ENCODE results near the gene CARD9.

CARD9 gene

DNA sequence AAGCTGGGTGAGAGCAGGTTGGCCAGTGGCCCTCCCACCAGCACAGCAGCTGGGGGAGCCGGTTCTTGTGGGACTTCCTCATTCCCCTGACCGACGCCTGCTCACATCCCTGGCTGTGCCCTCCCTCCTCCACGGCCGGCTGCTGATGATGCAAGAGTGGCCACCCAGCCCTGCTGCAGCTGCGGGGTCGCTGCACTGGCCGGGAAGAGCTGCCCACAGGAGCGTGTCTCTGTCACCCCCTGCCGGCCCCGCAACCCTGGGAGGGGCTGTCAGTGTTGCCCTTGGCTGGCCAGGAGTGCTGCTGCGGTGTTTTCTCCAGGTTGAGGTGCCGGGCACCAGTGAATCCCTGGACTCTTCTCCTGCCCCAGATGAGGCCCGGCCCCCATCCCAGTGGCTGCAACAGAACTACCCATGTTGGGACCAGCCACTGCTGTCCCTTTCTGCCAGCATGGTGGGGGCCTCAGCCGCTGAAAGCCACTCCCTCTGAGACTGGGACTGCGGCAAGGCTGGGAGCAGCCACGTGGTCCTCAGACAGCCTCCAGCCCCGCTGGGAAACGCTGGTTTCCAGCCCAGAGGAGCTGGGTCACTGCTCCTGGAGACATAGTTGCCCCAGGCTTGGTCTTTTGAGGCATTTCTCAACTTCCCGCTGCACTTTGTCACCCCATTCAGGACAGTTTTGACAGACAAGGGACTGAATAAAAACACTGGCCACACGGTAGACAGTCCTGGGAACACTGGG lies 739 bp downstream of the CARD9 start (continued):
- TF ChIP-seq, protein P1, sequence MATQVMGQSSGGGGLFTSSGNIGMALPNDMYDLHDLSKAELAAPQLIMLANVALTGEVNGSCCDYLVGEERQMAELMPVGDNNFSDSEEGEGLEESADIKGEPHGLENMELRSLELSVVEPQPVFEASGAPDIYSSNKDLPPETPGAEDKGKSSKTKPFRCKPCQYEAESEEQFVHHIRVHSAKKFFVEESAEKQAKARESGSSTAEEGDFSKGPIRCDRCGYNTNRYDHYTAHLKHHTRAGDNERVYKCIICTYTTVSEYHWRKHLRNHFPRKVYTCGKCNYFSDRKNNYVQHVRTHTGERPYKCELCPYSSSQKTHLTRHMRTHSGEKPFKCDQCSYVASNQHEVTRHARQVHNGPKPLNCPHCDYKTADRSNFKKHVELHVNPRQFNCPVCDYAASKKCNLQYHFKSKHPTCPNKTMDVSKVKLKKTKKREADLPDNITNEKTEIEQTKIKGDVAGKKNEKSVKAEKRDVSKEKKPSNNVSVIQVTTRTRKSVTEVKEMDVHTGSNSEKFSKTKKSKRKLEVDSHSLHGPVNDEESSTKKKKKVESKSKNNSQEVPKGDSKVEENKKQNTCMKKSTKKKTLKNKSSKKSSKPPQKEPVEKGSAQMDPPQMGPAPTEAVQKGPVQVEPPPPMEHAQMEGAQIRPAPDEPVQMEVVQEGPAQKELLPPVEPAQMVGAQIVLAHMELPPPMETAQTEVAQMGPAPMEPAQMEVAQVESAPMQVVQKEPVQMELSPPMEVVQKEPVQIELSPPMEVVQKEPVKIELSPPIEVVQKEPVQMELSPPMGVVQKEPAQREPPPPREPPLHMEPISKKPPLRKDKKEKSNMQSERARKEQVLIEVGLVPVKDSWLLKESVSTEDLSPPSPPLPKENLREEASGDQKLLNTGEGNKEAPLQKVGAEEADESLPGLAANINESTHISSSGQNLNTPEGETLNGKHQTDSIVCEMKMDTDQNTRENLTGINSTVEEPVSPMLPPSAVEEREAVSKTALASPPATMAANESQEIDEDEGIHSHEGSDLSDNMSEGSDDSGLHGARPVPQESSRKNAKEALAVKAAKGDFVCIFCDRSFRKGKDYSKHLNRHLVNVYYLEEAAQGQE (tag by site-specific recombination; IDR thresholded peaks at IDR 0.05): no peak
- TF ChIP-seq ZBTB21 (tag by site-specific recombination; IDR thresholded peaks at IDR 0.05) (no peak), SCRT2 (tag by site-specific recombination; IDR thresholded peaks at IDR 0.05) (no peak), ZNF140 (tag by site-specific recombination; IDR thresholded peaks at IDR 0.05) (no peak), ZIC2 (tag by site-specific recombination; IDR thresholded peaks at IDR 0.05) (peak; percentile 47), ZNF169 (tag by site-specific recombination; IDR thresholded peaks at IDR 0.05) (no peak), ZNF350 (tag by site-specific recombination; IDR thresholded peaks at IDR 0.05) (no peak), KLF9 (tag by site-specific recombination; IDR thresholded peaks at IDR 0.05; ENCODE audit: low read depth) (no peak), ZBTB8A (tag by site-specific recombination; IDR thresholded peaks at IDR 0.05) (no peak), ZNF138 (tag by site-specific recombination; IDR thresholded peaks at IDR 0.05; ENCODE audit: borderline replicate concordance) (no peak), ZNF155 (tag by site-specific recombination; IDR thresholded peaks at IDR 0.05) (no peak), ZNF121 (tag by site-specific recombination; IDR thresholded peaks at IDR 0.05) (peak; percentile 96), GLIS2 (tag by site-specific recombination; IDR thresholded peaks at IDR 0.05) (peak; percentile 65), YY2 (tag by site-specific recombination; IDR thresholded peaks at IDR 0.05) (no peak), ZNF335 (tag by site-specific recombination; conservative IDR thresholded peaks at IDR 0.05) (peak; percentile 41; the same call in 1 of the 2 replicates), ZNF610 (tag by site-specific recombination; IDR thresholded peaks at IDR 0.05; ENCODE audit: borderline replicate concordance) (no peak)
- TF ChIP-seq, protein P2, sequence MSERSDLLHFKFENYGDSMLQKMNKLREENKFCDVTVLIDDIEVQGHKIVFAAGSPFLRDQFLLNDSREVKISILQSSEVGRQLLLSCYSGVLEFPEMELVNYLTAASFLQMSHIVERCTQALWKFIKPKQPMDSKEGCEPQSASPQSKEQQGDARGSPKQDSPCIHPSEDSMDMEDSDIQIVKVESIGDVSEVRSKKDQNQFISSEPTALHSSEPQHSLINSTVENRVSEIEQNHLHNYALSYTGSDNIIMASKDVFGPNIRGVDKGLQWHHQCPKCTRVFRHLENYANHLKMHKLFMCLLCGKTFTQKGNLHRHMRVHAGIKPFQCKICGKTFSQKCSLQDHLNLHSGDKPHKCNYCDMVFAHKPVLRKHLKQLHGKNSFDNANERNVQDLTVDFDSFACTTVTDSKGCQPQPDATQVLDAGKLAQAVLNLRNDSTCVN (tag by site-specific recombination; optimal IDR thresholded peaks at IDR 0.05): peak; percentile 0
- TF ChIP-seq, protein P3, sequence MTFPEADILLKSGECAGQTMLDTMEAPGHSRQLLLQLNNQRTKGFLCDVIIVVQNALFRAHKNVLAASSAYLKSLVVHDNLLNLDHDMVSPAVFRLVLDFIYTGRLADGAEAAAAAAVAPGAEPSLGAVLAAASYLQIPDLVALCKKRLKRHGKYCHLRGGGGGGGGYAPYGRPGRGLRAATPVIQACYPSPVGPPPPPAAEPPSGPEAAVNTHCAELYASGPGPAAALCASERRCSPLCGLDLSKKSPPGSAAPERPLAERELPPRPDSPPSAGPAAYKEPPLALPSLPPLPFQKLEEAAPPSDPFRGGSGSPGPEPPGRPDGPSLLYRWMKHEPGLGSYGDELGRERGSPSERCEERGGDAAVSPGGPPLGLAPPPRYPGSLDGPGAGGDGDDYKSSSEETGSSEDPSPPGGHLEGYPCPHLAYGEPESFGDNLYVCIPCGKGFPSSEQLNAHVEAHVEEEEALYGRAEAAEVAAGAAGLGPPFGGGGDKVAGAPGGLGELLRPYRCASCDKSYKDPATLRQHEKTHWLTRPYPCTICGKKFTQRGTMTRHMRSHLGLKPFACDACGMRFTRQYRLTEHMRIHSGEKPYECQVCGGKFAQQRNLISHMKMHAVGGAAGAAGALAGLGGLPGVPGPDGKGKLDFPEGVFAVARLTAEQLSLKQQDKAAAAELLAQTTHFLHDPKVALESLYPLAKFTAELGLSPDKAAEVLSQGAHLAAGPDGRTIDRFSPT (tag by site-specific recombination; IDR thresholded peaks at IDR 0.05): peak; percentile 21; the same call in 1 of the 2 replicates
- TF ChIP-seq, protein P4, sequence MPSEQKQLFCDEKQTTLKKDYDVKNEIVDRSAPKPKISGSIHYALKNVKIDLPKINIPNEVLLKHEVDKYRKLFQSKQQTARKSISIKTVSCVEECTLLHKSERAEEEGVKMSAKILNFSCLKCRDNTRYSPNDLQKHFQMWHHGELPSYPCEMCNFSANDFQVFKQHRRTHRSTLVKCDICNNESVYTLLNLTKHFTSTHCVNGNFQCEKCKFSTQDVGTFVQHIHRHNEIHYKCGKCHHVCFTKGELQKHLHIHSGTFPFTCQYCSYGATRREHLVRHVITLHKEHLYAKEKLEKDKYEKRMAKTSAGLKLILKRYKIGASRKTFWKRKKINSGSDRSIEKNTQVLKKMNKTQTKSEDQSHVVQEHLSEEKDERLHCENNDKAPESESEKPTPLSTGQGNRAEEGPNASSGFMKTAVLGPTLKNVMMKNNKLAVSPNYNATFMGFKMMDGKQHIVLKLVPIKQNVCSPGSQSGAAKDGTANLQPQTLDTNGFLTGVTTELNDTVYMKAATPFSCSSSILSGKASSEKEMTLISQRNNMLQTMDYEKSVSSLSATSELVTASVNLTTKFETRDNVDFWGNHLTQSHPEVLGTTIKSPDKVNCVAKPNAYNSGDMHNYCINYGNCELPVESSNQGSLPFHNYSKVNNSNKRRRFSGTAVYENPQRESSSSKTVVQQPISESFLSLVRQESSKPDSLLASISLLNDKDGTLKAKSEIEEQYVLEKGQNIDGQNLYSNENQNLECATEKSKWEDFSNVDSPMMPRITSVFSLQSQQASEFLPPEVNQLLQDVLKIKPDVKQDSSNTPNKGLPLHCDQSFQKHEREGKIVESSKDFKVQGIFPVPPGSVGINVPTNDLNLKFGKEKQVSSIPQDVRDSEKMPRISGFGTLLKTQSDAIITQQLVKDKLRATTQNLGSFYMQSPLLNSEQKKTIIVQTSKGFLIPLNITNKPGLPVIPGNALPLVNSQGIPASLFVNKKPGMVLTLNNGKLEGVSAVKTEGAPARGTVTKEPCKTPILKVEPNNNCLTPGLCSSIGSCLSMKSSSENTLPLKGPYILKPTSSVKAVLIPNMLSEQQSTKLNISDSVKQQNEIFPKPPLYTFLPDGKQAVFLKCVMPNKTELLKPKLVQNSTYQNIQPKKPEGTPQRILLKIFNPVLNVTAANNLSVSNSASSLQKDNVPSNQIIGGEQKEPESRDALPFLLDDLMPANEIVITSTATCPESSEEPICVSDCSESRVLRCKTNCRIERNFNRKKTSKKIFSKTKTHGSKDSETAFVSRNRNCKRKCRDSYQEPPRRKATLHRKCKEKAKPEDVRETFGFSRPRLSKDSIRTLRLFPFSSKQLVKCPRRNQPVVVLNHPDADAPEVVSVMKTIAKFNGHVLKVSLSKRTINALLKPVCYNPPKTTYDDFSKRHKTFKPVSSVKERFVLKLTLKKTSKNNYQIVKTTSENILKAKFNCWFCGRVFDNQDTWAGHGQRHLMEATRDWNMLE (tag by site-specific recombination; conservative IDR thresholded peaks at IDR 0.05; ENCODE audit: low read depth): no peak
- TF ChIP-seq, protein P5, sequence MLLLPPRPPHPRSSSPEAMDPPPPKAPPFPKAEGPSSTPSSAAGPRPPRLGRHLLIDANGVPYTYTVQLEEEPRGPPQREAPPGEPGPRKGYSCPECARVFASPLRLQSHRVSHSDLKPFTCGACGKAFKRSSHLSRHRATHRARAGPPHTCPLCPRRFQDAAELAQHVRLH (tag by site-specific recombination; IDR thresholded peaks at IDR 0.05): no peak
- TF ChIP-seq, protein P6, sequence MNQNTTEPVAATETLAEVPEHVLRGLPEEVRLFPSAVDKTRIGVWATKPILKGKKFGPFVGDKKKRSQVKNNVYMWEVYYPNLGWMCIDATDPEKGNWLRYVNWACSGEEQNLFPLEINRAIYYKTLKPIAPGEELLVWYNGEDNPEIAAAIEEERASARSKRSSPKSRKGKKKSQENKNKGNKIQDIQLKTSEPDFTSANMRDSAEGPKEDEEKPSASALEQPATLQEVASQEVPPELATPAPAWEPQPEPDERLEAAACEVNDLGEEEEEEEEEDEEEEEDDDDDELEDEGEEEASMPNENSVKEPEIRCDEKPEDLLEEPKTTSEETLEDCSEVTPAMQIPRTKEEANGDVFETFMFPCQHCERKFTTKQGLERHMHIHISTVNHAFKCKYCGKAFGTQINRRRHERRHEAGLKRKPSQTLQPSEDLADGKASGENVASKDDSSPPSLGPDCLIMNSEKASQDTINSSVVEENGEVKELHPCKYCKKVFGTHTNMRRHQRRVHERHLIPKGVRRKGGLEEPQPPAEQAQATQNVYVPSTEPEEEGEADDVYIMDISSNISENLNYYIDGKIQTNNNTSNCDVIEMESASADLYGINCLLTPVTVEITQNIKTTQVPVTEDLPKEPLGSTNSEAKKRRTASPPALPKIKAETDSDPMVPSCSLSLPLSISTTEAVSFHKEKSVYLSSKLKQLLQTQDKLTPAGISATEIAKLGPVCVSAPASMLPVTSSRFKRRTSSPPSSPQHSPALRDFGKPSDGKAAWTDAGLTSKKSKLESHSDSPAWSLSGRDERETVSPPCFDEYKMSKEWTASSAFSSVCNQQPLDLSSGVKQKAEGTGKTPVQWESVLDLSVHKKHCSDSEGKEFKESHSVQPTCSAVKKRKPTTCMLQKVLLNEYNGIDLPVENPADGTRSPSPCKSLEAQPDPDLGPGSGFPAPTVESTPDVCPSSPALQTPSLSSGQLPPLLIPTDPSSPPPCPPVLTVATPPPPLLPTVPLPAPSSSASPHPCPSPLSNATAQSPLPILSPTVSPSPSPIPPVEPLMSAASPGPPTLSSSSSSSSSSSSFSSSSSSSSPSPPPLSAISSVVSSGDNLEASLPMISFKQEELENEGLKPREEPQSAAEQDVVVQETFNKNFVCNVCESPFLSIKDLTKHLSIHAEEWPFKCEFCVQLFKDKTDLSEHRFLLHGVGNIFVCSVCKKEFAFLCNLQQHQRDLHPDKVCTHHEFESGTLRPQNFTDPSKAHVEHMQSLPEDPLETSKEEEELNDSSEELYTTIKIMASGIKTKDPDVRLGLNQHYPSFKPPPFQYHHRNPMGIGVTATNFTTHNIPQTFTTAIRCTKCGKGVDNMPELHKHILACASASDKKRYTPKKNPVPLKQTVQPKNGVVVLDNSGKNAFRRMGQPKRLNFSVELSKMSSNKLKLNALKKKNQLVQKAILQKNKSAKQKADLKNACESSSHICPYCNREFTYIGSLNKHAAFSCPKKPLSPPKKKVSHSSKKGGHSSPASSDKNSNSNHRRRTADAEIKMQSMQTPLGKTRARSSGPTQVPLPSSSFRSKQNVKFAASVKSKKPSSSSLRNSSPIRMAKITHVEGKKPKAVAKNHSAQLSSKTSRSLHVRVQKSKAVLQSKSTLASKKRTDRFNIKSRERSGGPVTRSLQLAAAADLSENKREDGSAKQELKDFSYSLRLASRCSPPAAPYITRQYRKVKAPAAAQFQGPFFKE (tag by site-specific recombination; IDR thresholded peaks at IDR 0.05; ENCODE audit: borderline replicate concordance): no peak

All from HEK293 (cell line).